Effector memory CD4-positive, alpha-beta T cell (primary cell): ENCODE results near the gene CITED2.
A peak's percentile ranks its signal among the peaks of the same experiment; 100 is the strongest.

ENCODE experiments used
- DNase-seq, 3 donors: peaks; one replicate each; pipeline ENCODE4 v3.0.0-alpha.2; 2020
- H3K27ac ChIP-seq: 2 replicates; pipeline ENCODE4 v1.7.0; 2013; ENCODE audit warnings: mild to moderate bottlenecking, low read length, moderate library complexity; ENCODE audit not compliant: insufficient read depth, poor library complexity, severe bottlenecking
- H3K27me3 ChIP-seq: replicated peaks from 2 replicates; pipeline ENCODE4 v1.7.0; 2013; ENCODE audit warnings: mild to moderate bottlenecking, low read length; ENCODE audit not compliant: insufficient read depth, control insufficient read depth, poor library complexity, severe bottlenecking
- H3K36me3 ChIP-seq: 2 replicates; pipeline ENCODE4 v1.7.0; 2013; ENCODE audit warnings: mild to moderate bottlenecking, low read length, moderate library complexity; ENCODE audit not compliant: control insufficient read depth, insufficient read depth
- H3K4me1 ChIP-seq: 2 replicates; pipeline ENCODE4 v1.7.0; 2013; ENCODE audit warnings: low read length, mild to moderate bottlenecking; ENCODE audit not compliant: control insufficient read depth, insufficient read depth, poor library complexity, severe bottlenecking
- H3K4me3 ChIP-seq: 2 replicates; pipeline ENCODE4 v1.7.0; 2013; ENCODE audit warnings: low read length, low read depth, mild to moderate bottlenecking; ENCODE audit not compliant: insufficient read depth, poor library complexity, severe bottlenecking
- H3K9me3 ChIP-seq: 2 replicates; pipeline ENCODE4 v1.7.0; 2013; ENCODE audit warnings: mild to moderate bottlenecking, low read length, moderate library complexity; ENCODE audit not compliant: control insufficient read depth

Gene CITED2

GRCh38 chr6:139373154-139373927 is 1.1 kb downstream of the CITED2 start:
- Histone ChIP-seq H3K9me3 (no peaks in the 10 kb centered on the region), H3K27ac (peak overlapping the region; percentile 91), H3K27me3 (no peaks in the 10 kb centered on the region), H3K4me3 (peak overlapping the region; percentile 96), H3K36me3 (peaks cover 11% of the 10 kb centered on the region), H3K4me1 (peaks cover 19% of the 10 kb centered on the region)
- DNase-seq = peak; percentile 42 to 58 (median 51)

GRCh38 chr6:139372326-139373153 is 1.9 kb downstream of the CITED2 start:
- DNase-seq = no peak

GRCh38 chr6:139371421-139372203 is 2.8 kb downstream of the CITED2 start:
- Histone ChIP-seq H3K4me3 (peak overlapping the region; percentile 33), H3K4me1 (peaks cover 19% of the 10 kb centered on the region), H3K36me3 (peaks cover 11% of the 10 kb centered on the region), H3K9me3 (no peaks in the 10 kb centered on the region), H3K27ac (peak overlapping the region; percentile 91), H3K27me3 (no peaks in the 10 kb centered on the region)
- no peak for DNase-seq

More at GRCh38 chr6:139372326-139373153, 1.9 kb downstream of the CITED2 start:
- Histone ChIP-seq H3K27ac (peak overlapping the region; percentile 91), H3K4me1 (peaks cover 19% of the 10 kb centered on the region), H3K9me3 (no peaks in the 10 kb centered on the region), H3K27me3 (no peaks in the 10 kb centered on the region), H3K4me3 (peak overlapping the region; percentile 96), H3K36me3 (peaks cover 11% of the 10 kb centered on the region)

- Histone ChIP-seq H3K27ac (peak overlapping the region; percentile 91), H3K4me1 (peaks cover 19% of the 10 kb centered on the region), H3K9me3 (no peaks in the 10 kb centered on the region), H3K4me3 (no peak overlapping the region), H3K27me3 (no peaks in the 10 kb centered on the region), H3K36me3 (peaks cover 11% of the 10 kb centered on the region)
- no peak for DNase-seq
Observed at GRCh38 chr6:139370999-139371345, 3.5 kb downstream of the CITED2 start.

GRCh38 chr6:139370283-139370998 is 4.0 kb downstream of the CITED2 start:
- Histone ChIP-seq H3K27me3 (no peaks in the 10 kb centered on the region), H3K9me3 (no peaks in the 10 kb centered on the region), H3K27ac (peak overlapping the region; percentile 38), H3K36me3 (peaks cover 11% of the 10 kb centered on the region), H3K4me3 (no peak overlapping the region), H3K4me1 (peaks cover 19% of the 10 kb centered on the region)
- DNase-seq = no peak

GRCh38 chr6:139369568-139370282 is 4.7 kb downstream of the CITED2 start:
- peak overlapping the region; percentile 0 for H3K4me3 ChIP-seq

GRCh38 chr6:139369068-139369467 is 5.4 kb downstream of the CITED2 start:
- H3K27ac ChIP-seq = no peak overlapping the region
- no peaks in the 10 kb centered on the region for H3K27me3 ChIP-seq
- H3K36me3 ChIP-seq = peaks cover 11% of the 10 kb centered on the region
- H3K4me1 ChIP-seq = peaks cover 19% of the 10 kb centered on the region
- no peaks in the 10 kb centered on the region for H3K9me3 ChIP-seq
- no peak for DNase-seq
- H3K4me3 ChIP-seq = no peak overlapping the region

More at GRCh38 chr6:139369568-139370282, 4.7 kb downstream of the CITED2 start:
- Histone ChIP-seq H3K27me3 (no peaks in the 10 kb centered on the region), H3K27ac (peak overlapping the region; percentile 38), H3K4me1 (peaks cover 19% of the 10 kb centered on the region), H3K36me3 (peaks cover 11% of the 10 kb centered on the region), H3K9me3 (no peaks in the 10 kb centered on the region)
- DNase-seq = no peak

GRCh38 chr6:139368661-139369060 is 5.8 kb downstream of the CITED2 start:
- Histone ChIP-seq H3K27me3 (no peaks in the 10 kb centered on the region), H3K27ac (no peak overlapping the region), H3K9me3 (no peaks in the 10 kb centered on the region), H3K4me3 (no peak overlapping the region), H3K36me3 (peaks cover 8% of the 10 kb centered on the region), H3K4me1 (peaks cover 19% of the 10 kb centered on the region)
- DNase-seq = no peak

GRCh38 chr6:139367810-139368351 is 6.6 kb downstream of the CITED2 start:
- no peak overlapping the region for H3K27ac ChIP-seq
- no peaks in the 10 kb centered on the region for H3K36me3 ChIP-seq
- no peaks in the 10 kb centered on the region for H3K9me3 ChIP-seq
- DNase-seq = no peak
- peaks cover 19% of the 10 kb centered on the region for H3K4me1 ChIP-seq
- H3K4me3 ChIP-seq = no peak overlapping the region
- H3K27me3 ChIP-seq = no peaks in the 10 kb centered on the region
